ENCODE results near the gene ACTG1.

Gene ACTG1

GRCh38 chr17:81465910-81466309 is 46.7 kb downstream of the ACTG1 start:
- DNase-seq (ENCODE audit: low read depth) = no peak
- TF ChIP-seq, protein P1, sequence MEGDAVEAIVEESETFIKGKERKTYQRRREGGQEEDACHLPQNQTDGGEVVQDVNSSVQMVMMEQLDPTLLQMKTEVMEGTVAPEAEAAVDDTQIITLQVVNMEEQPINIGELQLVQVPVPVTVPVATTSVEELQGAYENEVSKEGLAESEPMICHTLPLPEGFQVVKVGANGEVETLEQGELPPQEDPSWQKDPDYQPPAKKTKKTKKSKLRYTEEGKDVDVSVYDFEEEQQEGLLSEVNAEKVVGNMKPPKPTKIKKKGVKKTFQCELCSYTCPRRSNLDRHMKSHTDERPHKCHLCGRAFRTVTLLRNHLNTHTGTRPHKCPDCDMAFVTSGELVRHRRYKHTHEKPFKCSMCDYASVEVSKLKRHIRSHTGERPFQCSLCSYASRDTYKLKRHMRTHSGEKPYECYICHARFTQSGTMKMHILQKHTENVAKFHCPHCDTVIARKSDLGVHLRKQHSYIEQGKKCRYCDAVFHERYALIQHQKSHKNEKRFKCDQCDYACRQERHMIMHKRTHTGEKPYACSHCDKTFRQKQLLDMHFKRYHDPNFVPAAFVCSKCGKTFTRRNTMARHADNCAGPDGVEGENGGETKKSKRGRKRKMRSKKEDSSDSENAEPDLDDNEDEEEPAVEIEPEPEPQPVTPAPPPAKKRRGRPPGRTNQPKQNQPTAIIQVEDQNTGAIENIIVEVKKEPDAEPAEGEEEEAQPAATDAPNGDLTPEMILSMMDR (IDR thresholded peaks at IDR 0.05; ENCODE audit: low read depth, low read length, missing control alignments) = no peak
- no peak overlapping the region for H3K4me3 ChIP-seq (ENCODE audit: low read depth, low read length)
- in situ Hi-C loops (cut with HindIII; ENCODE audit: low sequenced_read_pairs) = no loop called here

GRCh38 chr17:81464586-81464985 is 48.0 kb downstream of the ACTG1 start:
- no peak overlapping the region for H3K4me3 ChIP-seq (ENCODE audit: low read depth, low read length)
- in situ Hi-C loops (cut with HindIII; ENCODE audit: low sequenced_read_pairs) = no loop called here
- TF ChIP-seq, protein P1 (IDR thresholded peaks at IDR 0.05; ENCODE audit: low read depth, low read length, missing control alignments) = no peak
- no peak for DNase-seq (ENCODE audit: low read depth)

DNA sequence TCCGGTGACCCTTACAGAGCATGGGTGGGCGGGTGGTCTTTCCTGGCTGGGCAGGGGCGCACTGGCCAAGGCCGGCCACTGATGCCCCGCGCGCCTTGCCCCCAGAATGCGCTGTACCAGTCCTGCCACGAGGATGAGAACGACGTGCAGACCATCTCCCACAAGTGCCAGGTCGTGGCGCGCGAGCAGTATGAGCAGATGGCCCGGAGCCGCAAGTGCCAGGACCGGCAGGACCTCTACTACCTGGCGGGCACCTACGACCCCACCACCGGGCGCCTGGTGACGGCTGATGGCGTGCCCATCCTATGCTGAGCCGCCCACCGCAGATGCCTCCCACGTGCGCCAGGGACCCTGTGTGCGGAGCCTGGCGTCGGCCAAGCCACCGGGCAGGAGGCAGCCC is 49.1 kb downstream of the ACTG1 start:
- DNase-seq (ENCODE audit: low read depth) = no peak
- no peak overlapping the region for H3K4me3 ChIP-seq (ENCODE audit: low read depth, low read length)
- TF ChIP-seq, protein P1 (IDR thresholded peaks at IDR 0.05; ENCODE audit: low read depth, low read length, missing control alignments) = no peak
- in situ Hi-C loops (cut with HindIII; ENCODE audit: low sequenced_read_pairs) = no loop called here

DNA sequence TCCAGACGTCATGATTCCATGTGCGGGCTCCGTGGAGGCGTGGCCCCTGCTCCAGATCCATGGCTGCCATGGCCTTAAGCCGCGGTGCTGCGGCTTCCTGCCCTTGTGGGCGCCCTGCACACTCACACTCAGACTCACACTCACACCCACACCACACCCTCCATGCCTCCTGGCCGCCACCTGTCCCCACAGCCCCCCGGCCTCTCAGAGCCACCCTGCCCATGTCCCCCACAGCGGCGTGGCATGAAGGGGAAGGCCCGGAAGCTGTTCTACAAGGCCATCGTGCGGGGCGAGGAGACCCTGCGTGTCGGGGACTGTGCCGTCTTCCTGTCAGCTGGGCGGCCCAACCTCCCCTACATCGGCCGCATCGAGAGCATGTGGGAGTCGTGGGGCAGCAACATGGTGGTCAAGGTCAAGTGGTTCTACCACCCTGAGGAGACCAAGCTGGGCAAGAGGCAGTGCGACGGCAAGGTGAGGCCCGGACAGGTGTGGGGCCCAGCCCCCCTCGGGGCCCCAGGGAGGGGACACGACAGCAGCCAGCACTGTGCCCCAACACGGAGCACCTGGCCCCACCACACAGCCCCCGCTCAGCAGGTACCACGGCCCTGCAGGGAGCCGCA is 50.0 kb downstream of the ACTG1 start:
- no peak overlapping the region for H3K4me3 ChIP-seq (ENCODE audit: low read depth, low read length)
- in situ Hi-C loops (cut with HindIII; ENCODE audit: low sequenced_read_pairs) = no loop called here
- no peak for DNase-seq (ENCODE audit: low read depth)
- TF ChIP-seq, protein P1 (IDR thresholded peaks at IDR 0.05; ENCODE audit: low read depth, low read length, missing control alignments) = no peak

DNA sequence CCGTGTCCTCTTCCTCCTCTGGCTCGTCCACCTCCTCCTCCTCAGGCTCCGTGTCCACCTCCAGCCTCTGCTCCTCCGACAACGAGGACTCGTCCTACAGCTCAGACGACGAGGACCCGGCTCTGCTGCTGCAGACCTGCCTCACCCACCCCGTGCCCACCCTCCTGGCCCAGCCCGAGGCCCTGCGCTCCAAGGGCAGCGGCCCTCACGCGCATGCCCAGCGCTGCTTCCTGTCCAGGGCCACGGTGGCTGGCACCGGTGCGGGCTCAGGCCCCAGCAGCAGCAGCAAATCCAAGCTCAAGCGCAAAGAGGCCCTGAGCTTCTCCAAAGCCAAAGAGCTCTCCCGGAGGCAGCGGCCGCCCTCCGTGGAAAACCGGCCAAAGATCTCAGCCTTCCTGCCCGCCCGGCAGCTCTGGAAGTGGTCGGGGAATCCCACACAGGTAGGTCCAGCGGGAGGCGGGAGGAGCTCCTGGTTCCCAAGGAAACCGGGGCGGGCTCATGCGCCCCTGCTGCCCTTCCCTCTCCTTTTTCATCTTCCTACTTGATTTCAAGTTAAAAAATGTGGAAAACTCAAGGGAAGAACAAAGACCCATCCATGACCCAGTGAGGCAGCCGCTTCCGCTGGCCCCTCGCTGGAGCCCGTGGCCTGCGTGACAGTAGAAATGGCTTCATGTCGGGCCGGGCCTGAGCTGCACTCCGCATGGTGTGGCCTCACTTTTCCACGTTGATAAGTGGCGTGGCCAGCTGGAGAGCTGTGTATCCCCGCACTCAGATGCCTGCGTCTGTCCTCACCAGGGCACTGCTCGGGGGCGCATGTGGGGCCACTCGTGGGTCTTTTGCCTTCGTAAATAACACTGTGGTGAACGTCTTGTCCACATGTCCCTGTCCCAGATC is 50.7 kb downstream of the ACTG1 start:
- H3K4me3 ChIP-seq (ENCODE audit: low read depth, low read length) = no peak overlapping the region
- TF ChIP-seq, protein P1 (IDR thresholded peaks at IDR 0.05; ENCODE audit: low read depth, low read length, missing control alignments) = no peak
- no peak for DNase-seq (ENCODE audit: low read depth)
- in situ Hi-C loops (cut with HindIII; ENCODE audit: low sequenced_read_pairs) = no loop called here

- DNase-seq (ENCODE audit: low read depth) = no peak
- H3K4me3 ChIP-seq (ENCODE audit: low read depth, low read length) = no peak overlapping the region
- in situ Hi-C loops (cut with HindIII; ENCODE audit: low sequenced_read_pairs) = no loop called here
- TF ChIP-seq, protein P1 (IDR thresholded peaks at IDR 0.05; ENCODE audit: low read depth, low read length, missing control alignments) = no peak
Measured at GRCh38 chr17:81460856-81461460, 51.6 kb downstream of the ACTG1 start.
